T1000 (cell line): Measurements from ENCODE around the gene GSTO2.

Source experiments
- DNase-seq: peaks from one replicate; lab custom pipeline; 2025; ENCODE audit warnings: mixed read lengths; lab: John Stamatoyannopoulos, UW

GSTO2 gene

DNA sequence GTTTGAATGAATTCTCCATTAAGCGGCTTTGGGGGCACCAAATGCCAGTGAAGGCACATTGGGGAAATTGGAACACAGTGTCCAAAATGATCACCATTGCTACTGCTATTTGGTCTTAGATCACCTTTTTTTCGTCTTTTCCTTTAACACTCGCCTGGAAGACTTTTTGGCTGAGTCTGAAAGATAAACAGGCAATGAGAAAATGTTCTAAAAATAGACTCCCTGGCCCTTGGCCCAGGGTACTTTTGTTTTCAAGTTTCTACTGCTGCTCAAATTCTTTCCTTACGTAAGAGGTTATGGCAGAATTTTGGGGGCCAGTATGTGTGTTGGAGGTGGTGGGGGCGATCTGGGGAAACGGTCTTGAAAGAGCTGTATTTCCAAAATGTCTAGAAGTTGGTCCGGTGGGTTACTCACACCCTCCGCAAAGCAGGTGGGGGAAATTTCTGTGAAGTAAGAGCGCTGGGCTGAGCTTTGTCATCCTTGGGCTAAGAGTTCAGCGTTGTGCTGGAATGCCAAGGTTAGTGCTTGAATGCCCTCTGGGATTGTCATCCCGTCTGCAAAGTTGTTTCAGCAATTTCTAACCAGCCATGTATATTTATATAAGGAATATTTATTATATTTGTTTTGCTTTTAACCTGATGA is 70.6 kb downstream of the GSTO2 start:
- DNase-seq, result no peak

DNA sequence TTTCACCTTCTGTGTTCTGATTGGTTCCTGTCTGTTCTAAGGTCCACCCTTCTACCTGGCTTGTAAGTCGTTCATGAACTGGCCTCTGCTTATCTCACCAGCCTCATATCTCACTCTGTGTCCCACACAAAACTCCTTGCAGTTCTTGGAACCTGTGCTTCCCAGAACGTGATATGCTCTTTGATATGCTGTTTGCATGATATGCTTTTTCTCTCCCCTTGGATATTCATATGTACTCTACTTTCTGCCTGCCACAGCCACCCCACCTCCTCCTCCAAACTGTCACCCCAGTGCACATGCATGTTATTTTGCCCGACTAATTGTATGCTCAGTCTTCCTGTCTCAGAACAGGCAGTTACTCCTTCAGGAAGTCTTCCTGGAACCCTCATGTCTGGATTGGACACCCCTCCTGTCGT is 71.1 kb downstream of the GSTO2 start:
- no peak for DNase-seq

DNA sequence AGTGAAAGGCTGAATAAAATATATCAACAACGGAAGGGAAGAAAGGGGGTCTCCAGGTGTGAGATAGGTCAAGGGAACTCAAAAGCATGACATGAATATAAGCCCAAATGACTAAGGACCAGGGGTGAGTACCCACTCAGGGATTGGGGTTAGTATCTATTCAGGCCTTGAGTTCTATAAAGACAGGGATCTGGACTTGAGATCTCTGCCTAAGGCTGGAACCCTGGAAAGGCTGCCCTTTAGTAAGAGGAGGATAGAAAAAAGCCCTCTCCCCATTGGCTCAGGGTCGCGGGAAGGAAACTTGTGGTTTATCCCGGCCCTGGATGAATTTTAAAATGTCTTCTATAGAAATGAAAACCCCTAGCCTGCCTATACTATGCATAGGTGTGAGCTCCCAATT is 71.7 kb downstream of the GSTO2 start:
- DNase-seq, result no peak

DNA sequence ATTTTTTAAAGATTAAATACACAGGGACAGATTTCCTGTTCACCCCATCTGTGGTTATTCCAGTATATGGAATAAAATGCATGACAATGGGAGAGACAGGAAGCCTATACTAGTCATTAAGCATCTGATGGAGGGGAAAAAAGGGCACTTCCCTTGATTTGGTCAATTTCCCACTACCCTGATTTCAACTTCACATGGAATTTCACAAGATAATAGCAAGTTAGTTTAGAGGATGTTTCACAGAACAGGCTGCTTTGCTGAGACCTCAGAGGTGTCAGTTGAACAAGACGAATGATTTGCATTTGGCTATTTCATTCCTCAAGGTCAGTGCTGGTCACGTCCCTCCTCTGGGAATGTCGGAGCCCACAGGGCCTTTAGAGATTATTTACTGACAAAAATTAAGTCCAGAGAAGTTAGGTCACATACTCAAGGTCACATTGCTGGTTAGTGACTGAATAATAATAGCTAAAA is 74.0 kb downstream of the GSTO2 start:
- no peak for DNase-seq

DNA sequence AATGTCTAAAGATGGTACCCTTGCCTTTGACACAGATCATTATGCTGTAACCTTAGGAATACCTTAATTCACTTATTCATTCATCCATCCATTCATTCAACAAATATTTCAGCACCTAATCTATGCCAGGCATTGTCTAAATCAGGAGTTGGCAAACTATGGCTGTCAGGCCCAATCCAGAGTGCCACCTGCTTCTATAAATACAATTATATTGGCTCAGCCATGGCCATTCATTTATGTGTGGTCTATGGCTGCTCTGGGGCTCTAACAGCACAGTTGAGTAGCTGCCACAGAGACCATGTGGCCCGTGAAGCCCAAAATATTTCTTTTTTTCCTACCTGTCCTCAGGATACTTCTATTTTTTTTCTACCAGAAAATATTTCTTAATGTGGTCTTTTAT is 75.2 kb downstream of the GSTO2 start:
- no peak for DNase-seq

DNA sequence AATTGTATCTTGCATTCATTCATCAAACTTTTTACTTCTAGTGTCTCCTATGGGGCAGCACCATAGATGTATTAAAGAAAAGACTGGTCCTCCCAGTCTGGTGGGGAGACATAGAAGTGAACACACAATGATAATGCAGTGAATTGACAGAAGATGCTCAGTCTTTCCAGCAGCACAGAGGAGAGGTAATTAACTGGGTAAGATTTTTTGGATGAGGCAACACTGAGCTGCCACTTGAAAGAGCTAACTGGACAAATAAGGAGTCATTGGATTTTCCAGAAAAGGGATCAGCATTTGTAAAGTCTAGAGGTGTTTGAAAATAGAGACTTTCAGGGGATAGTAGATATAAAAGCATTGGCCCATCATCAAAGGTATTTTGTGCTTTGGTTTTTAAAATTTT is 76.5 kb downstream of the GSTO2 start:
- no peak for DNase-seq

DNA sequence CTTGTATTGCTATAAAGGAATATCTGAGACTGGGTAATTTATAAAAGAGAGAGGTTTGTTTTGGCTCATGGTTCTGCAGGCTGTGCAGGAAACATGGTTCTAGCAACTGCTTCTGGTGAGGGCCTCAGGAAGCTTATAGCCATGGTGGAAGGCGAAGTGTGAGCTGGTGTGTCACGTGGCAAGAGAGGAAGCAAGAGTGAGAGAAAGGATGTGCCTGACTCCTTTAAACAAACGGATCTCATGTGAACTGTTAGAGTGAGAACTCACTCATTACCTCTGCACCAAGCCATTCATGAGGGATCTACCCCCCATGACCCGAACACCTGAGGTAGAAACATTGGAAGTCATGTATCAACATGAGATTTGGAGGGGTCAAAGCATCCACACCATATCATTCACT is 77.0 kb downstream of the GSTO2 start:
- no peak for DNase-seq

DNA sequence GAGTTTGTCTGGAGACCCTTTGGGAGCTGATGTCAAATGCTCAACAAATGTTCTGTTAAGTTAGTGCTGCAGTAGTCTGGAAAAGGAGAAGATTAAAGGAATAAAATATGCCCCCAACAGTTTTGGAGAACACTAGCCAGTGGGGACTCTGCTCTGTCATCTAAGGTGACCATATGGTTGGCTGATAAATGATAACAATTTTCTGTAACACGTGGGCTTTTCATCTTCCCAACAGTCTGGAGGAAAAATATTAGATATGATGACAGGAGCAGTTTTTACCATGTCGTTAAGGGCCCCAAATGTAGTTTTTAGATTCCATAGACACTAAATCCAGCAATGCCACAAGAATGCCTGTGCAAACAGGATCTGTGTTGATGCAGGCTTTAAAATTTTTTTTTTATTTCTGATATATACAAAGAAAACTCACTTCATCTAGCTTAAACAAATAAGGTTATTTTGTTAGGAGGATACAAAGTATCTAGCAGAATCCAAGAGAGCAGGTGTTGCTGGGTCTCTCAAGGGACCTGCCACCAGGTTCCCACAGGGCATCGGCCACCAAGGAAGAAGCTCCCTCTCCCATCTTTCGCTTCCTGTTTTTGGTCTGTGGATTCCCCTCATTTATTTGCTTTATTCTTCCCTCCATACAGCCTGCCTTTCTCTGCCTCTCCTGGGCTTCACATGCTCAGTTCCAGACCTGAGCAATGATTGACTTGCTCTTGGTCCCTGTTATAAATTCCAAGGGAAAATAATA is 78.5 kb downstream of the GSTO2 start:
- DNase-seq, result no peak

DNA sequence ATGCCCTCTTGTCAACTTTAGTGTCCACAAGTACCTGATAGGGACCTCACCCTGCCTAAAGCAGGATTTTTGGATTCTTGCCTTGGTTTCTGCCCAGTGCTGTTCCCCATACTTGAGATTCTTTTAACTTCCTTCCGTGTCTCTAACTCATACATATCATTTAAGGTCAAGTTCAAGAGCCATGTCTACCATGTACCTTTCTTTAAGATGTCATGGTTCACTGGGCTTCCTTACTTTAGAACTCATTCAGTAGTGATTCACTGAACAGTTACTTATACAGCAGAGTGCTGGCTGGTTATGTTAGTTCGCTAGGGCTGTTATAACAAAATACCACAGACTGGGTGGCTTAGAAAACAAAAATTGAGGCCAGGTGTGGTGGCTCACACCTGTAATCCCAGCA is 79.6 kb downstream of the GSTO2 start:
- no peak for DNase-seq

DNA sequence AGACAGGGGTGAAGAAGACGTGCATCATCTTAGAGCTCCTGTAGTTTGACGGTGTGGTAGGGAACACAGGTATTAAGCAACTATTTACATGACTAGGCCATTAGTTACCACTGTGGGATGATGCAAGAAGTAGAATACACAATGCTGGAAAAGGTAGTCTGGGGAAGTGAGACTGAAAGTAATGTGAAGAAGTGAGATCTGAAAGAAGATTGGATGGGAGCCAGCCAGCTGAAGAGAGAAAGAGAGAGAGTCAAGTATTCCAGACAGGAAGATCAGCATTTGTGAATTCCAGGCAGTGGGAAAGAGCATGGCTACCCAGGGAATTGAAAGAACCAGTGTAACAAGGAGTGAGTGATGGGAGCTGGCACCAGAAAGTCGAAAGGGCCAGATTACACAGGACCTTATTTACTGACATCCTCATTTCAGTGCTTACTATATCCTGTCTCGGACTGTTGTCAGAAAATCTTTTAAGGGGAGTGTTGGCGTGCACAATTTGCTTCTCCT is 80.7 kb downstream of the GSTO2 start:
- DNase-seq, result no peak

DNA sequence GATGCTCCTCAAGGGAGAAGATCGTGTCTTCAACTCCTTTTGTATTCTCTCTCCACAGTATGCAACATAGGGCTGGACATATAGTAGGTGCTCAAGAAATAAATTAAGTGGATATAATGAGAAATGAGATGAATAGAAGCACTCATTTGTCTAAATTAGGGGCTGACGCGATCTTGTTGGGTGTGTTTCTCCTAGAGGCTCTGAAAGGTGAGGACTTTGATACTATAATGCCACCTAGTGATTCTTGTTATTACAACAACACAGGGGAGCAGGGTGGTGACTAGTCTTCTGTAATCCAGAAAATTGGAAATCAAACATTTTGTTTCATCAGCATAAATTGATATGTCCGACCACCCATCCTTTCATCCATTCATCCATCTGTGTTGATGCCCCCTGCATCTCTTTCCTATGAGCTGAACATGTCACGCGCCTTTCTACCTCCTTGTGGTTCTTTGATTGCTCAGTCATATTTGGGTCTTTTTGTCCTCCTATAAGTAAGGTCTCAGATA is 81.2 kb downstream of the GSTO2 start:
- no peak for DNase-seq

DNA sequence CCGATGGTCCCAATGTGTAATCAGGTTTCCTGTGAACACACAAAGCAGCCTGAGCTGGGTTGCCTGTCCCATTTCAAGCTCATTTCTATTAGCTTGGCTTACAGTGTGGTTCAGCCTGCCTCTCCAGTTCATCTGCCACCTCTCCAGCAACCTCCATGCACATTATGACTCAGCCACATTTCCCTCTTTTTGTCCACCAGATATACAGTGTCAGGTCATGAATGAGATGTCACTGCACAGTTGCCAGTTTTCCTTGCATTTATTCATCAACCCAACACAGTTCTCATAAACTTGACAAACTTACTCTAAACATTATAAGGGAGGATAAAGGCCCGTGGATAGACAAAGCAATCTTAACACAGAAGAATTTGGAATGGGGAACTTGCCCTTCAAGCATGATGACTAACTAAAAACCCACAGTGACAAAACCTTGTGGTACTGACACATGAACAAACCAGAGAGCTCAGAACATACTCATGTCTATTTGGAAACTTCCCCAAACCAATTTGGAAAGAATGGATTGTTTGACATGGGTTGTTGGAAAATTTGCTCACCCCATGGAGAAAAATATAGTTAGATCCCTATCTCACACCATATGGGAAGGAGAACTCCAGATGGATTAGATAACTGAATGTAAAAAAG is 82.2 kb downstream of the GSTO2 start:
- no peak for DNase-seq

DNA sequence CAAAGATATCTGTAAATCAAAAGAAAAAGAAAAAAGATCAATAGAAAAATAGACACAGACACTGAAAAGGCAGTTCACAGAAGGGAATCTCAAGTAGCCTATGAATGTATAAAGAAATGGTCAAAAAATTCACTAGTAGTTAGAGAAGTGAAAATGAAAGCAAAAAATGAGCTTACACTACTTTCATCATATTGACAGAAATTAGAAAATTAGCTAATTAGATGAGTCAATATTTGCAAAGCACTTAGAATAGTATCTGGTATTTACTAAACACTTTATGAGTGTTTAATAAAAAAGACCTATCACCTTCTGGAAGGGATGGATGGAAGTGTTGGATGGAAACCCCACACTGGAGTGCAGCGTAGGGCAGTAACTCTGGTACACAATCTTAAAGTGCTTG is 82.9 kb downstream of the GSTO2 start:
- DNase-seq, result no peak

DNA sequence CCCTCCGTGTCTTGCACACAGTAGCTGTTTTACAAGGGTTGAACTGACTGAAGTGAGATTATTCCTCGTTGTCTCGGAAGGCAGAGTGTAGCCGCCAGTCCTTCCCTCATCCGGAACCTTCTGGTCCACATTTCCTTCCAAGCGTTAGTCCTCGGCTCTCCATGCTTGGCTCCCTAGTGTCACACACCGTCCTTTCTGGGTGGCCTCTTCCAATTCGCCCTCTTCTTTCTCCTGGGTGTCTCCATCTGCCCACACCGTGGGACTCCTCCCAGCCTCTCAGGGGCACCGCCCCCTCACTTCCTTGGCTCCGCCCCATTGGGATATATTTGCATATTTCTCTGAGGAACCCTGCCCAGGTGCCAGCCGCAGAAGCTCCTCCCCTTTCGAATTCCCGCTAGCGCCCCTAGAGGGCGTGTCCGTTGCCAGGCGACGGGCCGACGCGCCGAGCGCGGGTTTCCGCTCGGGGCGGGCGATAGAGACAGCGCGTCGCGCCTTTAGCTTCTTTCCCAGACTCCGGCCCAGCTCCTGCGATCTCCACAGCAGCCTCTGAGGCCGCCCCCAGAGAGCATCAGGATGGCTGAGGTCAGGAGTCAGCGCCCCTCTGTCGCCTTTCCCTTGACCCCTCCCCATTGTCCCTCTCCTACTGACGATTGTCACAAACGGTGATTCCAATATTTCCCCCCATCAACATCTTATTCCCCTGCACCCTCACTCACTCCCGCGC is 84.5 kb downstream of the GSTO2 start, which contains the start of gene CFAP58:
TSS of gene CFAP58 (plus strand) at position 509 of the 724 bp plus-strand sequence. CDS start at position 574, 65 bp downstream.
- DNase-seq, result peak; percentile 84
